B cell (primary cell): ENCODE data around the gene CHRNA7. TPM values are rescaled to one million over a fixed set of nuclear protein-coding genes. Genes with fewer than 3 reads are reported as not detected.

Experiments used
- ATAC-seq: fragments of 200-7000 bp; cut with Tn5 transposase; one replicate; pipeline ENCODE4 v1.10.0; 2021; ENCODE audit warnings: low read depth, mild to moderate bottlenecking, moderate number of reproducible peaks, moderate library complexity
- CTCF ChIA-PET: fragments of 350-600 bp; sonication (Branson Sonifier 250); formaldehyde crosslinking; loops from one replicate; lab custom pipeline; 2021; ENCODE audit warnings: antibody characterized with exemption, inconsistent platforms; lab: Charles Lee
- POLR2A ChIA-PET: fragments of 350-600 bp; sonication (Branson Sonifier 250); formaldehyde crosslinking; loops from one replicate; lab custom pipeline; 2021; ENCODE audit warnings: antibody characterized with exemption; lab: Charles Lee
- DNase-seq: peaks from one replicate; pipeline ENCODE4 v3.0.0; 2013
- H2AFZ ChIP-seq: 2 replicates; pipeline ENCODE4 v1.6.1; 2012; ENCODE audit warnings: mild to moderate bottlenecking, low read depth, low read length; ENCODE audit not compliant: insufficient read depth, poor library complexity, severe bottlenecking
- H3K27ac ChIP-seq, 2 donors: 1 replicate in 1 of 2; 2 replicates in 1 of 2; pipeline ENCODE4 v1.5.1; 2012 to 2013; ENCODE audit warnings: low read length in 2 of 2, mild to moderate bottlenecking in 2 of 2, moderate library complexity in 1 of 2
- H3K27me3 ChIP-seq, 4 experiments: fragments of 200-600 bp in 1 of 4; sonication (generic) in 1 of 4; replicated peaks in 1 of 4; 1 replicate in 2 of 4; 2 replicates in 2 of 4; pipeline versions ENCODE4 v1.6.1 to v1.7.0; 2013 to 2016; ENCODE audit warnings: low read length in 3 of 4, mild to moderate bottlenecking in 2 of 4, mixed read lengths in 1 of 4, moderate library complexity in 1 of 4; ENCODE audit not compliant: insufficient read depth in 4 of 4, control insufficient read depth in 3 of 4; ENCODE audit errors: control extremely low read depth in 1 of 4
- H3K36me3 ChIP-seq, 2 experiments: replicated peaks in 1 of 2; 1 replicate in 1 of 2; 2 replicates in 1 of 2; pipeline versions ENCODE4 v1.6.1 to v1.7.1; 2013; ENCODE audit warnings: low read length in 1 of 2; ENCODE audit not compliant: insufficient read depth in 2 of 2, control insufficient read depth in 1 of 2; ENCODE audit errors: control extremely low read depth in 1 of 2, extremely low read depth in 1 of 2
- H3K4me1 ChIP-seq, 2 donors: fragments of 200-600 bp in 1 of 2; sonication (generic) in 1 of 2; 1 replicate in 1 of 2; 2 replicates in 1 of 2; pipeline versions ENCODE4 v1.5.1 to v1.6.1; 2013 to 2017; ENCODE audit warnings: low read length in 2 of 2; ENCODE audit not compliant: control insufficient read depth in 2 of 2, insufficient read depth in 2 of 2
- H3K4me2 ChIP-seq: replicated peaks from 2 replicates; pipeline ENCODE3; 2012; ENCODE audit warnings: mild to moderate bottlenecking, low read depth, low read length; ENCODE audit not compliant: poor library complexity, severe bottlenecking
- H3K4me3 ChIP-seq, 5 experiments: fragments of 200-600 bp in 1 of 5; sonication (generic) in 1 of 5; 1 replicate in 3 of 5; 2 replicates in 2 of 5; pipeline versions ENCODE4 v1.5.1 to v1.7.0; 2011 to 2016; ENCODE audit warnings: low read length in 4 of 5, mild to moderate bottlenecking in 4 of 5, low read depth in 2 of 5, control low read depth in 1 of 5, moderate library complexity in 1 of 5; ENCODE audit not compliant: insufficient read depth in 1 of 5; ENCODE audit errors: control extremely low read depth in 1 of 5, extremely low read depth in 1 of 5
- H3K79me2 ChIP-seq: fragments of 200-600 bp; sonication (generic); one replicate; pipeline ENCODE4 v1.6.0; 2016; ENCODE audit warnings: low read length; ENCODE audit not compliant: control insufficient read depth, insufficient read depth
- H3K9ac ChIP-seq: fragments of 200-600 bp; sonication (generic); 2 replicates; pipeline ENCODE4 v1.6.1; 2017; ENCODE audit warnings: mild to moderate bottlenecking, low read length, moderate library complexity
- H3K9me3 ChIP-seq, 3 donors: one replicate each; pipeline versions ENCODE4 v1.6.1 to v1.7.1; 2013; ENCODE audit warnings: low read length in 2 of 3; ENCODE audit not compliant: control insufficient read depth in 2 of 3, insufficient read depth in 1 of 3; ENCODE audit errors: control extremely low read depth in 1 of 3
- H4K20me1 ChIP-seq: 2 replicates; pipeline ENCODE4 v1.6.0; 2012; ENCODE audit warnings: mild to moderate bottlenecking, low read length; ENCODE audit not compliant: insufficient read depth, control insufficient read depth, poor library complexity, severe bottlenecking
- H3K27ac Mint-ChIP-seq: one replicate; pipeline ENCODE4 v1.8.0; 2021; ENCODE audit warnings: mixed read lengths
- H3K27me3 Mint-ChIP-seq: one replicate; pipeline ENCODE4 v1.8.0; 2021; ENCODE audit warnings: mixed read lengths
- H3K4me1 Mint-ChIP-seq: one replicate; pipeline ENCODE4 v1.8.0; 2021; ENCODE audit warnings: mixed read lengths
- H3K4me3 Mint-ChIP-seq: one replicate; pipeline ENCODE4 v1.8.0; 2021; ENCODE audit warnings: mixed read lengths
- H3K9me3 Mint-ChIP-seq: one replicate; pipeline ENCODE4 v1.8.0; 2022; ENCODE audit warnings: mixed read lengths; ENCODE audit not compliant: insufficient read depth
- CTCF ChIP-seq: fragments of 200-600 bp; IDR thresholded peaks from one replicate; pipeline ENCODE4 v1.8.0; 2022; ENCODE audit warnings: antibody characterized with exemption, mild to moderate bottlenecking
- EZH2 ChIP-seq: IDR thresholded peaks from 2 replicates; pipeline ENCODE4 v1.6.1; 2012; ENCODE audit warnings: borderline replicate concordance, low read depth, mild to moderate bottlenecking, moderate library complexity, low read length; ENCODE audit not compliant: insufficient read depth, poor library complexity, severe bottlenecking
- WGBS: methylation state at CpG from one replicate; pipeline ENCODE4 v1.1.5; 2013; ENCODE audit warnings: missing lambda C conversion rate; ENCODE audit not compliant: insufficient coverage; 5-methylcytosine and 5-hydroxymethylcytosine counted together
- intact Hi-C: fragments of 100-400 bp; cut with micrococcal nuclease; formaldehyde crosslinking; loops from one replicate; pipeline ENCODE4 v1.10.0; 2022
- polyA minus RNA-seq: library from RNA; depleted of rRNA, polyadenylated mRNA; stranded (reverse); fragments of >200 nt; gene quantifications from 2 replicates; pipeline ENCODE4 v1.2.3, GENCODE V29; 2012
- polyA plus RNA-seq: library from polyadenylated mRNA; depleted of rRNA; stranded (reverse); fragments of >200 nt; gene quantifications from 2 replicates; pipeline ENCODE4 v1.2.3, GENCODE V29; 2012
- total RNA-seq, 2 donors: library from RNA; stranded (reverse); fragments of 120-200 nt in 1 of 2; gene quantifications; 1 replicate in 1 of 2; 2 replicates in 1 of 2; pipeline versions ENCODE4 v1.2.3 to v1.2.4, GENCODE V29; 2013 to 2022

The CHRNA7 gene
- total RNA-seq (not detected in 2 replicates), polyA plus RNA-seq (0.16 and 0.94 TPM in 2 replicates), polyA minus RNA-seq (1.1 TPM in 1 of 2 replicates, not detected in the other)
- total RNA-seq (2013): 0.09 TPM

- H3K27ac Mint-ChIP-seq: no peak within 1 kb of the TSS
- no peak within 1 kb of the TSS for H2AFZ ChIP-seq
- no peaks in the 10 kb centered on the region for H3K36me3 ChIP-seq
- H3K27ac ChIP-seq: no peak within 1 kb of the TSS
- intact Hi-C loops: no loop called here
- no peak within 1 kb of the TSS for H3K4me3 ChIP-seq
- no peaks in the 10 kb centered on the region for H3K79me2 ChIP-seq
- H4K20me1 ChIP-seq: no peaks in the 10 kb centered on the region
- H3K4me2 ChIP-seq: peak within 1 kb of the TSS; percentile 46
- ChIA-PET CTCF (no interaction called here), POLR2A (no interaction called here)
- peak within 1 kb of the TSS; percentile 54 for H3K4me3 Mint-ChIP-seq
- H3K9me3 ChIP-seq: peaks cover 0 to 6% (median 0%) of the 10 kb centered on the region in 3 donors
- peaks cover 10% of the 10 kb centered on the region for H3K4me1 Mint-ChIP-seq
- H3K9ac ChIP-seq: no peak within 1 kb of the TSS
- ATAC-seq: no peak
- H3K4me1 ChIP-seq: peaks cover 6 to 9% of the 10 kb centered on the region in 2 donors
- TF ChIP-seq CTCF: no peak
- no peak for TF ChIP-seq EZH2
- WGBS: 1% methylated on average over 86 of the region's 92 CpGs
- DNase-seq: peak; percentile 3
- H3K27me3 Mint-ChIP-seq: peaks cover 65% of the 10 kb centered on the region
- no peaks in the 10 kb centered on the region for H3K9me3 Mint-ChIP-seq
- H3K27me3 ChIP-seq: peaks cover 0 to 45% (median 14%) of the 10 kb centered on the region in 4 experiments
Observed at GRCh38 chr15:32029862-32030781, at the start of gene CHRNA7. CHRNA7 (plus strand) TSS chr15:32030515; CDS start chr15:32030595, 80 bp downstream.

GRCh38 chr15:31985607-31986006, 44.7 kb upstream of the CHRNA7 start:
- no peak overlapping the region for H3K4me3 Mint-ChIP-seq
- TF ChIP-seq CTCF: no peak
- H3K9ac ChIP-seq: no peak overlapping the region

More at GRCh38 chr15:31985607-31986006, 44.7 kb upstream of the CHRNA7 start:
- 7% methylated on average over 4 of the region's 4 CpGs for WGBS
- ATAC-seq: no peak
- no peak overlapping the region for H3K4me3 ChIP-seq
- H3K9me3 ChIP-seq: peaks cover 0 to 3% (median 0%) of the 10 kb centered on the region in 3 donors
- intact Hi-C loops: no loop called here
- peak overlapping the region; percentile 10 for H2AFZ ChIP-seq
- DNase-seq: no peak
- no peaks in the 10 kb centered on the region for H4K20me1 ChIP-seq
- no peak overlapping the region for H3K4me2 ChIP-seq
- Mint-ChIP-seq H3K9me3 (peaks cover 2% of the 10 kb centered on the region), H3K27me3 (peaks cover 9% of the 10 kb centered on the region), H3K4me1 (no peaks in the 10 kb centered on the region), H3K27ac (no peak overlapping the region)
- H3K27me3 ChIP-seq: no peaks in the 10 kb centered on the region
- H3K36me3 ChIP-seq: no peaks in the 10 kb centered on the region
- ChIA-PET POLR2A (no interaction called here), CTCF (no interaction called here)
- H3K4me1 ChIP-seq: no peaks in the 10 kb centered on the region
- no peak overlapping the region for H3K27ac ChIP-seq
- H3K79me2 ChIP-seq: no peaks in the 10 kb centered on the region
